Caco-2 (cell line): ENCODE measurements around the gene RGS6. TPM values are rescaled to one million over a fixed set of nuclear protein-coding genes. Genes with fewer than 3 reads are reported as not detected.

Source experiments
- BruUV-seq: library from RNA; stranded (reverse); fragments of 400-500 nt; replicated peaks from 2 replicates; lab custom pipeline; 2021; lab: Mats Ljungman, UMichigan
- CTCF ChIA-PET: fragments of 300-600 bp; sonication (Branson Sonifier 250); formaldehyde crosslinking; loops from one replicate; lab custom pipeline; 2022; ENCODE audit warnings: antibody characterized with exemption; lab: Charles Lee
- POLR2A ChIA-PET: fragments of 300-600 bp; sonication (Branson Sonifier 250); formaldehyde crosslinking; loops from one replicate; lab custom pipeline; 2022; ENCODE audit warnings: antibody characterized with exemption; lab: Charles Lee
- DNase-seq, 2 experiments: peaks; one replicate each; pipeline versions ENCODE4 v3.0.0 to v3.0.0-alpha.2; 2020 to 2022
- H3K27me3 ChIP-seq: replicated peaks from 2 replicates; pipeline ENCODE4 v1.6.0; 2011; ENCODE audit warnings: low read length; ENCODE audit not compliant: control insufficient read depth, insufficient read depth
- H3K36me3 ChIP-seq: 2 replicates; pipeline ENCODE4 v1.5.1; 2011; ENCODE audit warnings: low read length; ENCODE audit not compliant: control insufficient read depth, insufficient read depth
- H3K4me1 ChIP-seq: fragments of 250-450 bp; sonication (Bioruptor Pico); 2 replicates; pipeline ENCODE4 v1.5.1; 2020; ENCODE audit warnings: mild to moderate bottlenecking
- H3K4me3 ChIP-seq: 2 replicates; pipeline ENCODE4 v1.5.1; 2011; ENCODE audit warnings: low read depth, mild to moderate bottlenecking, control low read depth, low read length
- H3K9me3 ChIP-seq: fragments of 250-450 bp; sonication (Bioruptor Pico); 2 replicates; pipeline ENCODE4 v1.5.1; 2020; ENCODE audit warnings: mild to moderate bottlenecking, moderate library complexity
- H3K27ac Mint-ChIP-seq: one replicate; pipeline ENCODE4 v1.8.0; 2022; ENCODE audit warnings: mixed read lengths; ENCODE audit not compliant: unreplicated experiment
- H3K27me3 Mint-ChIP-seq: one replicate; pipeline ENCODE4 v1.8.0; 2022; ENCODE audit warnings: mixed read lengths; ENCODE audit not compliant: insufficient read depth, unreplicated experiment
- H3K36me3 Mint-ChIP-seq: one replicate; pipeline ENCODE4 v1.8.0; 2022; ENCODE audit warnings: mild to moderate bottlenecking, mixed read lengths; ENCODE audit not compliant: insufficient read depth, unreplicated experiment
- H3K4me1 Mint-ChIP-seq: one replicate; pipeline ENCODE4 v1.8.0; 2022; ENCODE audit warnings: low read depth, mixed read lengths; ENCODE audit not compliant: unreplicated experiment
- H3K4me3 Mint-ChIP-seq: one replicate; pipeline ENCODE4 v1.8.0; 2022; ENCODE audit warnings: mild to moderate bottlenecking, moderate library complexity, mixed read lengths; ENCODE audit not compliant: unreplicated experiment
- H3K9me3 Mint-ChIP-seq: one replicate; pipeline ENCODE4 v1.8.0; 2022; ENCODE audit warnings: mixed read lengths; ENCODE audit not compliant: unreplicated experiment
- intact Hi-C: fragments of 100-400 bp; cut with micrococcal nuclease; formaldehyde crosslinking; loops from one replicate; pipeline ENCODE4 v1.10.0; 2022; ENCODE audit not compliant: unreplicated experiment
- total RNA-seq: library from RNA; stranded (reverse); gene quantifications from 2 replicates; pipeline ENCODE4 v1.2.3, GENCODE V29; 2022
- TF ChIP-seq, protein P1 (sequence below), 2 experiments: fragments of 200-600 bp in 1 of 2; IDR thresholded peaks; 1 replicate in 1 of 2; 2 replicates in 1 of 2; pipeline versions ENCODE4 v1.5.1 to v1.8.0; 2011 to 2022; ENCODE audit warnings: antibody characterized with exemption in 1 of 2, control low read depth in 1 of 2, inconsistent platforms in 1 of 2, low read depth in 1 of 2, low read length in 1 of 2, mild to moderate bottlenecking in 1 of 2, moderate library complexity in 1 of 2; ENCODE audit not compliant: insufficient read depth in 1 of 2, severe bottlenecking in 1 of 2, unreplicated experiment in 1 of 2

The RGS6 gene
- total RNA-seq, 1 experiment from 2014 or later: not detected

DNA sequence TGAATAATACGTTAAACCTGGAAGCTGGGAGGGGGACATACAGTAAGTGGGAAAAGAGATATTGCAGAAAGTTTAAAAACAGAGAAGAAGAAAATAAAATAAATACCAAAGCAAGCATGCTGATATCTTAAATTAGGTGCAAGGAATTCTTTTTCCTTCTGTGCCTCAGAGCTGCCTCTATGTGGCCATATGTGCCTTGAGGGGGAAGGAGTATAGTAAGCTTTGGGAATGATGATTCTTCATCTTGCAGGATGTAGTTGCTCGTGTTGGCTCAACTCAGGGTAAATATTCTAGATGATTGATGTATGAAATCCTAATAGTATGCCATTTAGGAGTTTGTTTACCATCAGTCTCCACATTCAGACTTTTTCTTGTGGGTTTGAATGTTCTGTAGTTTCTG is 251.4 kb downstream of the RGS6 start:
- H3K4me1 Mint-ChIP-seq: no peaks in the 10 kb centered on the region
- intact Hi-C loops: no loop called here
- H3K27me3 ChIP-seq: no peaks in the 10 kb centered on the region
- no peak overlapping the region for H3K27ac Mint-ChIP-seq
- POLR2A ChIA-PET: no interaction called here
- peaks cover 1% of the 10 kb centered on the region for H3K9me3 Mint-ChIP-seq
- no peaks in the 10 kb centered on the region for H3K9me3 ChIP-seq
- H3K4me3 Mint-ChIP-seq: no peak overlapping the region
- no TSS peak for BruUV-seq
- no peak for DNase-seq
- H3K4me1 ChIP-seq: no peaks in the 10 kb centered on the region
- H3K36me3 ChIP-seq: no peaks in the 10 kb centered on the region
- H3K4me3 ChIP-seq: no peak overlapping the region
- CTCF ChIA-PET: no interaction called here
- no peaks in the 10 kb centered on the region for H3K36me3 Mint-ChIP-seq
- TF ChIP-seq, protein P1, sequence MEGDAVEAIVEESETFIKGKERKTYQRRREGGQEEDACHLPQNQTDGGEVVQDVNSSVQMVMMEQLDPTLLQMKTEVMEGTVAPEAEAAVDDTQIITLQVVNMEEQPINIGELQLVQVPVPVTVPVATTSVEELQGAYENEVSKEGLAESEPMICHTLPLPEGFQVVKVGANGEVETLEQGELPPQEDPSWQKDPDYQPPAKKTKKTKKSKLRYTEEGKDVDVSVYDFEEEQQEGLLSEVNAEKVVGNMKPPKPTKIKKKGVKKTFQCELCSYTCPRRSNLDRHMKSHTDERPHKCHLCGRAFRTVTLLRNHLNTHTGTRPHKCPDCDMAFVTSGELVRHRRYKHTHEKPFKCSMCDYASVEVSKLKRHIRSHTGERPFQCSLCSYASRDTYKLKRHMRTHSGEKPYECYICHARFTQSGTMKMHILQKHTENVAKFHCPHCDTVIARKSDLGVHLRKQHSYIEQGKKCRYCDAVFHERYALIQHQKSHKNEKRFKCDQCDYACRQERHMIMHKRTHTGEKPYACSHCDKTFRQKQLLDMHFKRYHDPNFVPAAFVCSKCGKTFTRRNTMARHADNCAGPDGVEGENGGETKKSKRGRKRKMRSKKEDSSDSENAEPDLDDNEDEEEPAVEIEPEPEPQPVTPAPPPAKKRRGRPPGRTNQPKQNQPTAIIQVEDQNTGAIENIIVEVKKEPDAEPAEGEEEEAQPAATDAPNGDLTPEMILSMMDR (IDR thresholded peaks at IDR 0.05; ENCODE audit: insufficient read depth in 1 of 2, low read depth in 1 of 2, low read length in 1 of 2, severe bottlenecking in 1 of 2, unreplicated experiment in 1 of 2): no peak
- H3K27me3 Mint-ChIP-seq: peaks cover 4% of the 10 kb centered on the region

DNA sequence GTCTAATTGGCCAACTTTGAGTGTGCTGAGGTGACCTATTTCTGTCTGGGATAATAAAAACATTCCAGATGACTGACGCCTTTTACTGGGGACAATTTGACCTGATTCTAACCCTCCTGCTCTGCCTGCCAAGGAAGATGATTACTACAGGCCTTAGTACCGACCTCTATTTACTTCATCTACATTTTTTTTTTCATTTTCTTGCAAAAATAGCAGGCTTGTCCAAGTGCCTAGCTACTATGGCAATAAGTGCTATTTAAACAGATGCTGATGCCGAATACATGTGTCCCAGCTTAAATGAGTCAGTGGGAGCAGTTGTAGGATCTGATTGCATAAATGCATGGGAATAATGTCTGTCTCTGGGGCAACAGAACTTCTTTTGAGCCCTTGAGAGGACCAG is 254.3 kb downstream of the RGS6 start:
- Mint-ChIP-seq H3K27ac (no peak overlapping the region), H3K9me3 (no peaks in the 10 kb centered on the region), H3K4me1 (no peaks in the 10 kb centered on the region), H3K4me3 (no peak overlapping the region), H3K27me3 (peaks cover 10% of the 10 kb centered on the region), H3K36me3 (no peaks in the 10 kb centered on the region)
- DNase-seq: no peak
- no peaks in the 10 kb centered on the region for H3K27me3 ChIP-seq
- H3K36me3 ChIP-seq: no peaks in the 10 kb centered on the region
- H3K9me3 ChIP-seq: no peaks in the 10 kb centered on the region
- no peaks in the 10 kb centered on the region for H3K4me1 ChIP-seq
- intact Hi-C loops: no loop called here
- no peak overlapping the region for H3K4me3 ChIP-seq
- CTCF ChIA-PET: no interaction called here
- POLR2A ChIA-PET: no interaction called here
- no TSS peak for BruUV-seq
- TF ChIP-seq, protein P1 (IDR thresholded peaks at IDR 0.05; ENCODE audit: insufficient read depth in 1 of 2, low read depth in 1 of 2, low read length in 1 of 2, severe bottlenecking in 1 of 2, unreplicated experiment in 1 of 2): no peak

DNA sequence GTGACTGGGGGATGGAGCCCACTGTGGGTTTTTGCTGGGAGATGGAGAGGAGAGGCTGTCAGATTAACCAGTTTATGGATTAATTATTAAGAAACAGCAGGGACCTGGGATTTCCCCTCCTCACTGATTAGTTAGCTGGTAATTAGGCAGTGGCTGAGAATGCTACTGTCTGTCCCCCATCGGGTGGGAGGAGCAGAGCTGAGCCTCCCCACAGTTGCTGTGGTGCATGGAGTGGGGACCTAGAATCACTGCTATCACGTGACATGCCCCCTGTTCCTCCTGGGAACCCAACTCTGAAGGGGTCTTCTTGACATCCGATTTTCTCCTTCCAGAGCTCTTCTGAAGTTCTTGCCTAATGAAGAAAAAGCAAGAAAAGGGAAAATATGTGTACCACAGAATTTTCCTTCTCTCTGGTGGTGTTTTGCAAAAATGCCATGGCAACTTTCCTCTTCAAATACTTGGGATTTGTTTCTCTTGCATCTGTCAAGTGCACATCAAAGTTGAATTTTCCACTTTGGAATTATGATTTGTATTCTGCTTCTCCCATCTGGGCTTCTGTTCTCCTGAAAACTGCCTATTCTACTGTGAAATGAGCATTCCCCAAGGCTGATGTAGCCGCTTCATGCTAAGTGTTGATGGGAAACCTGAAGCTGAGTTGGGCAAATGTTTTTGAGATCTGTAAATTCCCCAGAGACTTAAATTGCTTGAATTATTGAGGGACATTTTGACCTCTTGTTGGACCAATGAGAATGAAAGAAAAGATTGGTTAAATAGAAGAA is 264.2 kb downstream of the RGS6 start:
- TF ChIP-seq, protein P1 (IDR thresholded peaks at IDR 0.05; ENCODE audit: insufficient read depth in 1 of 2, low read depth in 1 of 2, low read length in 1 of 2, severe bottlenecking in 1 of 2, unreplicated experiment in 1 of 2): no peak
- intact Hi-C loops: no loop called here
- H3K27me3 Mint-ChIP-seq: peaks cover 15% of the 10 kb centered on the region
- Histone ChIP-seq H3K27me3 (no peaks in the 10 kb centered on the region), H3K9me3 (no peaks in the 10 kb centered on the region), H3K4me3 (no peak overlapping the region), H3K4me1 (no peaks in the 10 kb centered on the region), H3K36me3 (no peaks in the 10 kb centered on the region)
- H3K4me1 Mint-ChIP-seq: no peaks in the 10 kb centered on the region
- no peak overlapping the region for H3K27ac Mint-ChIP-seq
- ChIA-PET CTCF (no interaction called here), POLR2A (no interaction called here)
- H3K4me3 Mint-ChIP-seq: no peak overlapping the region
- no peaks in the 10 kb centered on the region for H3K36me3 Mint-ChIP-seq
- peaks cover 13% of the 10 kb centered on the region for H3K9me3 Mint-ChIP-seq
- DNase-seq: no peak
- no TSS peak for BruUV-seq
